GM18873 (cell line): ENCODE data around the gene ZG16.

ENCODE experiments used
- ATAC-seq: cut with Tn5 transposase; IDR thresholded peaks from one replicate; pipeline ENCODE4 v1.9.1; 2021; ENCODE audit warnings: mild to moderate bottlenecking, moderate library complexity, moderate number of reproducible peaks; ENCODE audit not compliant: unreplicated experiment, low FRiP score

ZG16 gene

DNA sequence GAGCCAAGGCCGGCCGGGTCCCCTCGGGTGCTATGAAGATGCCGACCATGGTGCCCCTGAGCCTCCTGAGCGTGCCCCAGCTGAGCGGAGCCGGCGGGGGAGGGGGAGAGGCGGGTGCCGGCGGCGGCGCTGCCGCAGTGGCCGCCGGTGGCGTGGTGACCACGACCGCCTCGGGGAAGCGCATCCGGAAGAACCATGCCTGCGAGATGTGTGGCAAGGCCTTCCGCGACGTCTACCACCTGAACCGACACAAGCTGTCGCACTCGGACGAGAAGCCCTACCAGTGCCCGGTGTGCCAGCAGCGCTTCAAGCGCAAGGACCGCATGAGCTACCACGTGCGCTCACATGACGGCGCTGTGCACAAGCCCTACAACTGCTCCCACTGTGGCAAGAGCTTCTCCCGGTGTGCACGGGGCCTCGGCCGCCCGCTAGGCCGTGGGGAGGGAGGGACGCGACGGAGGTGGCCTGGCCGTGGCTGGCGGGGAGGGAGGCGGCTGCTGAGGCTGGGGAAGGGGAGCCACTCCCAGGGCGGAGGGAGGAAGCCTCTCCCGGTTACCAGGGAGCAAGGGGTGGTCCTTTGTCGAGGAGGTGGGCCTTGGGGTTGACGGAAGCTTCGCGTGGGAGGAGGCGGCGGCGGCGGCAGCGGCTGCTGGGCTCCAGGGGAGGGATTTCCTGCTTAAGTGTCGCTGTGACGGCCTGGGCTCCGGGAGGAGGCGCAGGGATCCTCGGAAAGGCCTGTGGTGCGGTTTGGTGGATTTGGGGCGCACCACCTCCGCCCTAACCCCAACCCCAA, 29.6 kb downstream of the ZG16 start:
- ATAC-seq, result no peak

DNA sequence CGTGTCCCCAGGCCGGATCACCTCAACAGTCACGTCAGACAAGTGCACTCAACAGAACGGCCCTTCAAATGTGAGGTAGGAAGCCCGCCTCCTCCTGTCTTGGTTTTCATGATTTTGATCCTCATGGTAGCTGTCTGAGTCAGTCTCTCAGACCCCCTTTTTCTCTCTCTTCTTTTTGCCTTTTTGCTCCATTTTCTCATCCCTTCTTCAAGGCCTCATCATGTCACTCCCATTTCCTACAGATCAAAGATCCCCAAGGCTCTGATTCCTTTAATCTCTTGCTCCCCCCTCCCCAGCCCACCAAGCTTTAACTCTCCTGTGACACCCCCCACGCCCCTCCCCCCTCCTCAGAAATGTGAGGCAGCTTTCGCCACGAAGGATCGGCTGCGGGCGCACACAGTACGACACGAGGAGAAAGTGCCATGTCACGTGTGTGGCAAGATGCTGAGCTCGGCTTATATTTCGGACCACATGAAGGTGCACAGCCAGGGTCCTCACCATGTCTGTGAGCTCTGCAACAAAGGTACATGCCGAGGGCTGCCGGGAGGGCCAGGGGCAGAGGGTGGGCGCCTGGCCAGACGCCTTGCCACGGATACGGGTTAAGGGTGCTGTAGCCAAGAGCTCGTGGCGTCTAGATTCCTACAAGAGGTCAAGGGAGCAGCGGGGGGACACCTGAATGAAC, 30.3 kb downstream of the ZG16 start:
- no peak for ATAC-seq

- no peak for ATAC-seq
These were observed 31.1 kb downstream of the ZG16 start for GRCh38 chr16:29809031-29809747.

DNA sequence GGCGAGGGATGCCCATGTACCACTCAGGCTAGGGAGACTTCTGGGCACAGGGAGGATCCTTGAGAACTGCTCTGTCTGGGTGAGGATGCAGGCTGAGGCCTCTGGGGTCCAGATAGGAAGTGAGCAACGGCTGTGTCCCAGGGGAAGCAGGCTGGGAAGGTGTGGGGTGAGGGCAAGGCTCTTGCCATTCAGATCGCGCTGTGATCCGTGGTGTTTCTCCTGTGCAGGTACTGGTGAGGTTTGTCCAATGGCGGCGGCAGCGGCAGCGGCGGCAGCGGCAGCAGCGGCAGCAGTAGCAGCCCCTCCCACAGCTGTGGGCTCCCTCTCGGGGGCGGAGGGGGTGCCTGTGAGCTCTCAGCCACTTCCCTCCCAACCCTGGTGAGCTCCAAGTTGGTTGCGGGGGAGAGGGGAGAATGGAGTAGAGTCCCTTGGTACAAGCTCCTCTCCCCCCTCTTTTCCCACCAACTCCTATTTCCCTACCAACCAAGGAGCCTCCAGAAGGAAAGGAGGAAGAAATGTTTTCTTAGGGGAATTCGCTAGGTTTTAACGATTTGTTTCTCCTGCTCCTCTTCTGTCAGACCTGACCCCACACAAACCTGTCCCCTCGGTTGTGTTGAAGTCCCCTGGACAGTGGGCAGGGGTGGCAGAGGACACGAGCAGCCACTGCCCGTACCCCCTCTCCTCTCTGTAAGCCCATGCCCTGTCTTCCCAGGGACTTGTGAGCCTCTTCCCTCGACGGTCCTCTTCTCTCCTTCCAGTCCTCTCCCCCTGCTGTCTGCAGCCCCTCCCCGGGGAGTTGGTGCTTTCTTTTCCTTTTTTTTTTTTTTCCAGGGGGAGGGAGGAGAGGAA, 32.0 kb downstream of the ZG16 start:
- no peak for ATAC-seq

GRCh38 chr16:29810699-29811169, 32.7 kb downstream of the ZG16 start:
- no peak for ATAC-seq

- peak; percentile 28 for ATAC-seq
These were observed 33.3 kb downstream of the ZG16 start for GRCh38 chr16:29811170-29811895.

DNA sequence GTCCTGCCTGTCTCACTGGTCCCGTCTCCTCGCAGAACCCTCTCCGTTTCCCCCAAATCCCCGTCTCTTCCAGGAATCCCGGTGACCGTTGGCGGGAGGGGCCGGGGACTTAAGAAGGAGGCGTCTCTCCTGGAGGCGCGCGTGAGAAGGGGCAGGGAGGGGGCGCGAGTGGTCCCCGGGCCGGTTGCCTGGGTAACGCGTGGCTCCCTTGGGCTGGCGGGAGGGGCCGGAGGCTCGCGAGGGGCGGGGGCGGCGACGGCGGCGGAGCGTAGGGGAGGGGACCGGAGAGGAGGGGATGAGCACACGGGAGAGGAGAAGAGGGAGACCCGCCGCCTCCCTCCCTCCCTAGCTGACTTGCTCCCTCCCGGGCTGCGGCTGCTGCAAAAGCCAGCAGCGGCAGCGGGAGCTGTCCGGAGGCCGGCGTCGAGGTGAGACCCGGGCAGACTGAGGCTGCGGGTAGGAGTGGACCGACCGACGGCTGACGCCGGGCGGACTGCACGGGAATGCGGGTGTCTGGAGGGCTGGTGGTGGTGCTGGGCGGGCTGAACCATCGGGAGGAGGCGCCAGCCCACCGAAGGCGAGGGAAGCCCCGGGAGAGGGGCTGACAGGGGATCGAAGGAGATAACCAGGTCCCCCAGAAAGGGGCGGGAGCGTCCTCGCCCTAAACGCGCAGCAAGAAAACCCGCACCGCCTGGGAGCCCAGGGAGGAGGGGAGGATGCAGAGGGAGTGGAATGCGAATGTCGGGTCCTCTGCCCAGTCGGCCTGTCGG, 34.0 kb downstream of the ZG16 start, which contains the start of gene PRRT2:
TSS of gene PRRT2 (plus strand) at position 298 of the 770 bp plus-strand sequence. CDS start 862 bp downstream, outside the sequence.
- ATAC-seq, result no peak

GRCh38 chr16:29812754-29813643, 34.9 kb downstream of the ZG16 start:
- no peak for ATAC-seq

- no peak for ATAC-seq
These were observed 35.8 kb downstream of the ZG16 start for GRCh38 chr16:29813644-29814562.

- no peak for ATAC-seq
These were observed 36.5 kb downstream of the ZG16 start for GRCh38 chr16:29814592-29814991.

DNA sequence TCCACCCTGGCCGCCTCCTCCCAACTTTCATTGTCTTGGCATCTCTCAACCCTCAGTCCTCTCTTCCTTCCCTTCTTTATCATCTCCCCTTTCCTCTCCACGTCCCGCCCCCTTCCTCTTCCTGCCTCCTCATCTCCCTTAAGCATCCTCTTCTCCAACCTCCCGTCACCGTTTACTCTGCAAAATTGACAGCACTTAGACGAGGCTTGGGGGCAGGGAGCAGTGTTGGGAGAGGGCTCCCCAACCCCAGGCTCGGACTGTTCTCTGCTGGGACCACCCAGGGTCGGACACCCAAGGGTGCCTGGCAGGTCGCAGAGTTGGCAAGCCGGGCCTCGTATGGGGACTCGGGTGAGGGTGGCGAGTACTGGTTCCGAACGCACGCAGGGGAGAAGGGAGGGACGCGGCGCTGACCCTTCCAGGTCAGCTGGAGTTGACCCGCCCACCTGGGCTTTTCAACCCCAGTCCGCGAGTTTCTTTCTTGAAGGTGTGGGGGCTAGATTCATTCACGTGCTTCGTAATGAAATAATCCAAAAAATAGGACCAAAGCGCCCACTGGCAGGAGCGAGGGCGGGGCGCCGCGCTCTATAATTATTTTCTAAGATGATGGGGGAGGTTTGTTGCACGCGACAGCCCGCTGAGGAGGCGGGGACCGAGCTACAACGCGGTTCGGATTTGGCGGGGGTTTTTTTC, 37.1 kb downstream of the ZG16 start:
- no peak for ATAC-seq

DNA sequence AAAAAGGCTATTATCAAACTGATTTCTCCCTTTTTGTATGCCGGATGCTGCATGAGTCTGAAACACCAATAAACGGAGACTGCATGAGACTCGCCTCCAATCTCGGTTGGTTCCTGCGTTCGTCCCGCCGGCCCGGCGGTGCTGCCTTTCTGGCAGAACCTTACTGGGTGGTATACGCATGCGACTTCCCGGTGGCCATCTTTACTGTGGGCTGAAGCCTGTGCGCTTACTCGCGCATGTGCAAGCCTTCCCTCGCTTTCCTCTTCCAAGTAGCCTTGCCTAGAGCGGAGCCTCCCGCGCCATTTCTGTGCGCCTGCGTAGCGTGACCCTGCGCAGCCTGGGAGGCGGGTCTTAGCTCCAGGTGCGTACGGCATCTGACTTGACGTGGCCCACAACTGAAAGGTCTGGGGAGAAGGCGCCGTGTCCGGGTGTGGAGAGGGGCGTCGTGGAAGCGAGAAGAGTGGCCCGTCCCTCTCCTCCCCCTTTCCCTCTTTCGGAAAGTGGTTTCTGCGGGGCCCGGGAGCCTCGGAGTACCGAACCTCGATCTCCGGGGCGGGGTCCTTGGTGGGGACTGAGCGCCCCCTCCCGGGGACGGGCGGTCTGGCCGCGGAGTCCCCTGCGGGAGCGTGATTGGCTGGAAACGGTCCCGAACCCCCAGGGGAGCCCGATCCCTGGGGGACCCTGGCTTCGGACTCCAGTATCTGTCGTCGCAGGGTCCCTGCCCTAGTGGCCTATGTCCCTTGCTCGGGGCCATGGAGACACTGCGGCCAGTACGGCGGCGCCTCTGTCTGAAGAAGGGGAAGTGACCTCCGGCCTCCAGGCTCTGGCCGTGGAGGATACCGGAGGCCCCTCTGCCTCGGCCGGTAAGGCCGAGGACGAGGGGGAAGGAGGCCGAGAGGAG, 38.0 kb downstream of the ZG16 start, which contains the start of gene PAGR1:
TSS of gene PAGR1 (plus strand) at position 360 of the 901 bp plus-strand sequence. CDS start at position 734, 374 bp downstream.
- ATAC-seq, result peak; percentile 66

GRCh38 chr16:29816694-29817441, 38.8 kb downstream of the ZG16 start:
- no peak for ATAC-seq

GRCh38 chr16:29818082-29818481, 40.0 kb downstream of the ZG16 start:
- ATAC-seq, result no peak
